Epithelial cell of proximal tubule (primary cell): ENCODE results near the gene PRKCE. TPM values are rescaled to one million over a fixed set of nuclear protein-coding genes. Genes with fewer than 3 reads are reported as not detected.

Experiments used
- DNase-seq: peaks from one replicate; pipeline ENCODE4 v3.0.0-alpha.2; 2011; ENCODE audit warnings: low read depth
- H3K4me3 ChIP-seq: 2 replicates; pipeline ENCODE4 v1.5.1; 2011; ENCODE audit warnings: low read depth, mild to moderate bottlenecking, low read length
- CTCF ChIP-seq: conservative IDR thresholded peaks from 2 replicates; pipeline ENCODE4 v1.5.1; 2012; ENCODE audit warnings: low read depth, mild to moderate bottlenecking, low read length
- total RNA-seq: library from RNA; depleted of rRNA; stranded (reverse); fragments of >200 nt; gene quantifications from 2 replicates; pipeline ENCODE4 v1.2.3, GENCODE V29; 2015

Gene PRKCE
- total RNA-seq, 1 donor from 2014 or later = 2.5 TPM

- H3K4me3 ChIP-seq = no peak overlapping the region
- peak; percentile 82 for DNase-seq
- TF ChIP-seq CTCF = no peak
These were observed 312.9 kb downstream of the PRKCE start for GRCh38 chr2:45964223-45964841.

DNA sequence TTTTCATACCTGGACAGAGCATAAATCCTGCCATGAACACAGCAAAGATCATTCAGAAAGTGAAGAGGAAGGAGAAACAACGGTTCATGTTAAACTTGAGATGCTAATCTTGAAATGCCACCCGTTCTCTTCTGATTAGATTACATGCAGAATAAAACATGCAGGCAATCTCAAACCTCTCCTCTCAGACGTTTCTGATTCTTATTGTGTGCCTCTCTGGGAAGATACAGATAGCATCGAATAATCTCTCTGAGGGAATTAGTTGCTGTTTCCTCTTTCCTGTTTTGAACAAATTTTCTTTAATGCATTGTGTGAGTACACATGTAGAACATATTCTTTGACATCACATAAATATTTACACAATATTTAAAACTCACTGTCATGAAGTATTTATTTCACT lies 313.4 kb downstream of the PRKCE start:
- TF ChIP-seq CTCF = no peak
- H3K4me3 ChIP-seq = no peak overlapping the region
- no peak for DNase-seq

- no peak for DNase-seq
- TF ChIP-seq CTCF = no peak
These were observed 314.5 kb downstream of the PRKCE start for GRCh38 chr2:45965871-45966498.

DNA sequence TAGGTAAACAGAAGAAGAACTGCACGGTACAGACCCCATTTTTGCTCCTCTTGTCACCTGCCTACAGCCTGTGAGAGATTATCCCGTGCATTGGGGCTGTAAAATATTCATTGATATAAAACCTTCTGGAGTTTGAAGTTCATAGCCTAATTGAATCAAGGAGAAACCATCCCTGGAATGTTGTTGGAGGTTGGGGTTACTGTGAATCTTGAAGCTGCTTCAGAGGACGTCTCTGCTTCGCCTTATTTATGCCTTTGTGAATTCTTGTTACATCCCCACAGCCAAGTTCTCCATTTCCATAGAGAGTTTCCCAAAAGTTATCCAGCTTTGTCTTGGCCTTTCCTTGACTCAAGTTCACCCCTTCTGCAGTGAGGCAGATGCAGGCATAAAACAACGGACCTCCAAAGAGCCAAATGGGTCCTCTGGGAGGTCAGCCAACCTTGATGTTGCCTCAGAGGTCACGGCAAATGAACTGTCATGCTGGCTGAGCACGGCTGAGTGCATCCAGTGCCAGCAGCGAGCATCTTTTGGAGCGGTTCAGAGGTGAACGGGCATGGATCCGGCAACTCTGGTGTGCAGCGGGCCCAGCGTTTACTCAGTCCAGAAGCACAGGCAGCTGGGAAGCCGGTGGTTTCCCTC lies 317.6 kb downstream of the PRKCE start:
- no peak for DNase-seq
- TF ChIP-seq CTCF = no peak
- no peak overlapping the region for H3K4me3 ChIP-seq

More at GRCh38 chr2:45965871-45966498, 314.5 kb downstream of the PRKCE start:
- H3K4me3 ChIP-seq = no peak overlapping the region

- no peak for TF ChIP-seq CTCF
- DNase-seq = no peak
- H3K4me3 ChIP-seq = no peak overlapping the region
These were observed 322.0 kb downstream of the PRKCE start for GRCh38 chr2:45973426-45973825.

- no peak for DNase-seq
- no peak overlapping the region for H3K4me3 ChIP-seq
- no peak for TF ChIP-seq CTCF
These were observed 322.6 kb downstream of the PRKCE start for GRCh38 chr2:45974056-45974455.
